NCI-H2227 (cell line): ENCODE data around the gene BTG1.

Experiments used
- DNase-seq: peaks from one replicate; lab custom pipeline; 2025; ENCODE audit not compliant: unreplicated experiment; lab: John Stamatoyannopoulos, UW

BTG1 gene

GRCh38 chr12:92145731-92146496, at the start of gene BTG1:
Gene BTG1, minus strand, starts transcription at chr12:92145846. Its CDS starts 311 bp downstream, at chr12:92145535.
- DNase-seq, result peak; percentile 100

GRCh38 chr12:92194561-92194960, 48.9 kb upstream of the BTG1 start:
- DNase-seq, result no peak

- no peak for DNase-seq
These were observed 48.2 kb upstream of the BTG1 start for GRCh38 chr12:92193846-92194245.

GRCh38 chr12:92193063-92193462, 47.4 kb upstream of the BTG1 start:
- no peak for DNase-seq

- peak; percentile 20 for DNase-seq
These were observed 46.7 kb upstream of the BTG1 start for GRCh38 chr12:92192360-92192759.

- DNase-seq, result no peak
These were observed 45.4 kb upstream of the BTG1 start for GRCh38 chr12:92191061-92191460.

GRCh38 chr12:92188517-92189188, 43.0 kb upstream of the BTG1 start:
- DNase-seq, result no peak

- no peak for DNase-seq
These were observed 40.4 kb upstream of the BTG1 start for GRCh38 chr12:92186038-92186470.

- no peak for DNase-seq
These were observed 39.4 kb upstream of the BTG1 start for GRCh38 chr12:92185052-92185451.

GRCh38 chr12:92183575-92183974, 37.9 kb upstream of the BTG1 start:
- DNase-seq, result peak; percentile 11

- DNase-seq, result no peak
These were observed 32.7 kb upstream of the BTG1 start for GRCh38 chr12:92178340-92178739.

- no peak for DNase-seq
These were observed 31.0 kb upstream of the BTG1 start for GRCh38 chr12:92176646-92177045.

GRCh38 chr12:92175961-92176360, 30.3 kb upstream of the BTG1 start:
- no peak for DNase-seq

- DNase-seq, result no peak
These were observed 24.4 kb upstream of the BTG1 start for GRCh38 chr12:92170050-92170449.

GRCh38 chr12:92167075-92167474, 21.4 kb upstream of the BTG1 start:
- DNase-seq, result no peak

- no peak for DNase-seq
These were observed 19.1 kb upstream of the BTG1 start for GRCh38 chr12:92164712-92165111.

GRCh38 chr12:92162079-92162478, 16.4 kb upstream of the BTG1 start:
- DNase-seq, result no peak

- no peak for DNase-seq
These were observed 13.3 kb upstream of the BTG1 start for GRCh38 chr12:92158796-92159439.

GRCh38 chr12:92156704-92157395, 11.2 kb upstream of the BTG1 start:
- no peak for DNase-seq

GRCh38 chr12:92156139-92156538, 10.5 kb upstream of the BTG1 start:
- no peak for DNase-seq

GRCh38 chr12:92155733-92156132, 10.1 kb upstream of the BTG1 start:
- no peak for DNase-seq
